Cortex of kidney (tissue), 1 donor: ENCODE measurements around the gene DBR1.

ENCODE experiments used
- DNase-seq: peaks from one replicate; lab custom pipeline; 2025; lab: John Stamatoyannopoulos, UW

Gene DBR1

GRCh38 chr3:138124188-138124587 lies 50.5 kb downstream of the DBR1 start:
- no peak for DNase-seq

- DNase-seq: no peak
These were observed 55.3 kb downstream of the DBR1 start for GRCh38 chr3:138119423-138119766.

- DNase-seq: no peak
These were observed 55.9 kb downstream of the DBR1 start for GRCh38 chr3:138118612-138119422.

- no peak for DNase-seq
These were observed 59.4 kb downstream of the DBR1 start, which contains the start of gene DZIP1L for GRCh38 chr3:138114988-138115971. DZIP1L (minus strand) TSS chr3:138115608; CDS start chr3:138103971, 11,637 bp downstream.

GRCh38 chr3:138114431-138114918 lies 60.2 kb downstream of the DBR1 start:
- no peak for DNase-seq

GRCh38 chr3:138113326-138113725 lies 61.4 kb downstream of the DBR1 start:
- DNase-seq: no peak

- DNase-seq: no peak
These were observed 62.4 kb downstream of the DBR1 start for GRCh38 chr3:138112362-138112761.
